T-helper 2 cell treated with Interferon-gamma antibody and Interleukin-4, amounts not matched to agents 5 μg/mL and 100 μg/mL, for 36 hours (primary cell): ENCODE data around the gene SLC51A.
"Not testable (repeated sequence)": the region's sequence is repeated elsewhere in the genome, so short reads cannot be mapped to it uniquely, and the experiment has no call there.

Source experiments
- DNase-seq: peaks from one replicate; pipeline ENCODE4 v3.0.0; 2021; ENCODE audit warnings: low spot score
- H3K27ac Mint-ChIP-seq: one replicate; pipeline ENCODE4 v1.8.0; 2021; ENCODE audit warnings: mild to moderate bottlenecking, mixed read lengths
- H3K27me3 Mint-ChIP-seq: one replicate; pipeline ENCODE4 v1.8.0; 2021; ENCODE audit warnings: low read depth, mixed read lengths
- H3K36me3 Mint-ChIP-seq: one replicate; pipeline ENCODE4 v1.8.0; 2021; ENCODE audit warnings: low read depth, mixed read lengths
- H3K4me1 Mint-ChIP-seq: one replicate; pipeline ENCODE4 v1.8.0; 2021; ENCODE audit warnings: low read depth, mixed read lengths
- H3K4me3 Mint-ChIP-seq: one replicate; pipeline ENCODE4 v1.8.0; 2022; ENCODE audit warnings: mild to moderate bottlenecking, moderate library complexity, mixed read lengths
- H3K9me3 Mint-ChIP-seq: one replicate; pipeline ENCODE4 v1.8.0; 2021; ENCODE audit warnings: mixed read lengths

Gene SLC51A

DNA sequence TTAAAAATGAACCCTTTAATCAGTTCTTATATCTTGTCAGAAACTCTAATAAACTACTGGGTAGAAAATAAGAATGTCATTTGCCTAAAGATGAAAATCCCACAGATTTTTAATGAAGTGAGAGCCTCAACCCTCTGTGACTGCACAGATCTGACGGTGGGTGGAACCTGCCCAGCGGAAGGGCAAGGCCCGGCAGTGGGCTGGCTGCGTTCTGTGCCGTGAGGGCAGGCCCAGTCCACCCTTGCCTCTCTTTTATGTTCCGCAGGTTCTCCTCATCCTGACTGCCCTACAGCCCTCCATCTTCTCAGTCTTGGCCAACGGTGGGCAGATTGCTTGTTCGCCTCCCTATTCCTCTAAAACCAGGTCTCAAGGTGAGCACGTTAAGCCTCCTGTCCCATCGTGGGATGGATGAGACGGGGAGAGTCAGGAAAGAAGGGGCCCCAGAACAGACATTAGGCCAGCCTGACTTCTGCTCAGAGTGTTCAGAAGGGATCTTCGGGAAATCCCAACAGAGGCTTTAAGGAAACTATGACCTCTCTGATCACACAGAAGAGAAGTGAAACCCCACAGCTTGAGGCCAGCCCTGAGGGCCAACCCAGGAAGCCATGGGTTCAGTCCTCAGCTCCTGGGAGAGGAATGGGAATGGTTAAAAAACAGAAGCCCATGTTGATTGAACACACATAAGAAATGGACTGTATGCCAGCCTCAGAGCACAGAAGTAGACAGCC lies 16.0 kb downstream of the SLC51A start:
- Mint-ChIP-seq H3K4me3 (no peak overlapping the region), H3K27ac (no peak overlapping the region), H3K9me3 (no peaks in the 10 kb centered on the region), H3K27me3 (no peaks in the 10 kb centered on the region), H3K36me3 (peaks cover 12% of the 10 kb centered on the region), H3K4me1 (peaks cover 2% of the 10 kb centered on the region)
- DNase-seq: no peak

DNA sequence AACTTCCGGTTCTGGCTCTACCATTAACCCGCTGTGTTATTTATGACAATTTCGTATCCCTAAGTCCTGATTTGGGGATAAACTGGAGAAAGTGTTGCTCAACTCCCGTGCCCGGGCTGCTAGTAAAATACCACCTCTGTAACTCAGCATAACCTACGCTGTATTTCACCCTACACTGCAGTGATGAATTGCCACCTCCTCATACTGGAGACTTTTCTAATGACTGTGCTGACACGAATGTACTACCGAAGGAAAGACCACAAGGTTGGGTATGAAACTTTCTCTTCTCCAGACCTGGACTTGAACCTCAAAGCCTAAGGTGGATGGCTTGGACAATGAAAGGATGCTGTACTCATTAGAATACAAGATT lies 16.5 kb downstream of the SLC51A start:
- DNase-seq: no peak
- Mint-ChIP-seq H3K27ac (no peak overlapping the region), H3K36me3 (peaks cover 14% of the 10 kb centered on the region), H3K4me1 (peaks cover 3% of the 10 kb centered on the region), H3K4me3 (no peak overlapping the region), H3K9me3 (no peaks in the 10 kb centered on the region), H3K27me3 (no peaks in the 10 kb centered on the region)

DNA sequence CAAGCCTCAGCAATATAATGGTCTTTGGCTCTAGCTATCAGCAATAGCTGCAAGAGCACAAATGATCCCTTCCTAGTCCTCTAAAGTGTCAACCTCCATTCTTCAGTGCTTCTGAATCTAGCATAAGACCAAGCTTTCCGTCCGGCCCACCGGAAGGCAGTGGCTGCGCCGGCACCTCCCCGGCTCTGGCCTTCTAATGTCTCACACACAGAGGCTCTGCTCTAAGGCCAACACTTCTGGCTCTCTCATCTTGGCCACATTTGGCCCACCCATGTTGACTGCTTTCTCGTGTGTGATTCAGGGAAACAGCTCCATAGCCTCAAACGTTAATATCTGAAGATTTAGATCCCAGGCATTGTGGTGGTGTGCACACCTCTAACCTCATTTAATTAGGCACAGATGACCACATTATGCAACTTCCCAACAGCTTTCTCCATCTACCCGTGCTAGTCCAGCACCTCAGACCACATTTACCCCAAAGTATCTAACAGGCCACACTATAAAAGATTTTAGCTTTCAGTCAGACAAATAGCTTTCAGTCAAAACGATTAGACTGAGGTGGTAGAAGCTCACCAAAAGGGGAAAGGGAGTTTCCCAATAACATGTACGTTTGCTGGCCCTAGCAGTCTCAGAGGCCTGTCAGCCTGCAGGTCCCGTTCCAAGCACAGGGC lies 19.3 kb downstream of the SLC51A start:
- Mint-ChIP-seq H3K4me3 (no peak overlapping the region), H3K27ac (no peak overlapping the region), H3K36me3 (peaks cover 32% of the 10 kb centered on the region), H3K4me1 (peaks cover 3% of the 10 kb centered on the region), H3K27me3 (no peaks in the 10 kb centered on the region), H3K9me3 (no peaks in the 10 kb centered on the region)
- DNase-seq: no peak

DNA sequence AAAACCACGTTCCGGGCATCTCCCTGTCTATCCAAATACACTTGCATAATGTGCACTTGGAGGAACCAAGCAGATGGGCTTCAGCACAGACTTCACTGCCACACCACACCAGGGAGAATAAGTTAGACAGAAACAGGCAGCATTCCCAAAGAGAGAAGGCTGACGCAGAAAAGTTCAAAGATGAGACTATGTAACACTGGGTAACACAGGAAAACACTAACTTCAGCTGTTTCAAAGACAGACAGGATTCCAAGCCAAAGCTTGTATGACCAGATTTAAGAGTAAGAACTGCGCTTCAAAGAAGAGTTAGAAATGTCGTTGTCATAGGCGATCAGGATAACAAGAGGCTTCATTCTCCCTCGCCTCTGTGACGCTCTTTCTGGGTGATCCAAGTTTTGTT lies 19.9 kb downstream of the SLC51A start:
- no peak for DNase-seq
- Mint-ChIP-seq H3K27me3 (no peaks in the 10 kb centered on the region), H3K4me1 (peaks cover 3% of the 10 kb centered on the region), H3K9me3 (no peaks in the 10 kb centered on the region), H3K4me3 (no peak overlapping the region), H3K36me3 (peaks cover 35% of the 10 kb centered on the region), H3K27ac (no peak overlapping the region)

DNA sequence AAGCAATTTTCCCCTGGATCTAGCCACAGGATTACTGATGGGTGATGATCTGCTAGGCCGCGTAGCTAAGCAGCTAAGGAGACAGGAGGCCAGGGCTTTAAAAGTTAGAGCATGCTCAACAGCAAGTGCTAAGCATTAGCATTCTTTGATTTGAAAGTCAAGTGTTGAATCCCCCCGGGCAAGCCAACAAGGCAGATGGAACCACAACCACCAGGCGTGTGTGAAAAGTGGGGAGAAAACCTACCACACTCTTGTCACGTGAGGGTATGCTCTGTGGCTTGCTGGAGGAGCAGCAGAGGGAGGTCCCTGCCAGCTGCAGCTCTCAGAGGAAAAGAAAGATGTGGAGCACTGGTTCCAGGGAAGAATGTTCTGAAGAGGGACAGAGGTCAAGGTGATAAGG lies 20.9 kb downstream of the SLC51A start:
- Mint-ChIP-seq H3K27me3 (no peaks in the 10 kb centered on the region), H3K9me3 (no peaks in the 10 kb centered on the region), H3K36me3 (peaks cover 45% of the 10 kb centered on the region), H3K4me1 (peaks cover 3% of the 10 kb centered on the region), H3K27ac (no peak overlapping the region), H3K4me3 (no peak overlapping the region)
- no peak for DNase-seq

GRCh38 chr3:196238612-196239560 lies 22.6 kb downstream of the SLC51A start:
- peaks cover 3% of the 10 kb centered on the region for H3K4me1 Mint-ChIP-seq
- DNase-seq: no peak

DNA sequence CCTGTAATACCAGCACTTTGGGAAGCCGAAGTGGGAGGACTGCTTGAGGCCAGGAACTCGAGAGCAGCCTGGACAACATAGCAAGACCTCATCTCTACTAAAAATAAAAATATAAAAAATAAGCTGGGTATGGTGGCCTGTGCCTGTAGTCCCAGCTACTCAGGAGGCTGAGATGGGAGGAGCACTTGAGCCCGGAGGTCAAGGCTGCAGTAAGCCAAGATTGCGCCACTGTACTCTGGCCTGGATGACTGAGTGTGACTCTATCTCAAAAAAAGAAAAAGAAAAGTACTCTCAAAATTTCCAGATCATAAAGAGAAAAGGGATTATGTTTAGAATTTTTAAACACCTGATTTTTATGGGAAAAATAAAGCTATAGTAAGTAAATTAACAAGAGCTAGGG lies 24.1 kb downstream of the SLC51A start:
- Mint-ChIP-seq H3K27me3 (no peaks in the 10 kb centered on the region), H3K4me1 (peaks cover 3% of the 10 kb centered on the region), H3K4me3 (no peak overlapping the region), H3K36me3 (peaks cover 51% of the 10 kb centered on the region), H3K9me3 (no peaks in the 10 kb centered on the region), H3K27ac (no peak overlapping the region)
- no peak for DNase-seq

More at GRCh38 chr3:196238612-196239560, 22.6 kb downstream of the SLC51A start:
- Mint-ChIP-seq H3K27me3 (no peaks in the 10 kb centered on the region), H3K9me3 (no peaks in the 10 kb centered on the region), H3K27ac (no peak overlapping the region), H3K36me3 (peaks cover 45% of the 10 kb centered on the region), H3K4me3 (no peak overlapping the region)

DNA sequence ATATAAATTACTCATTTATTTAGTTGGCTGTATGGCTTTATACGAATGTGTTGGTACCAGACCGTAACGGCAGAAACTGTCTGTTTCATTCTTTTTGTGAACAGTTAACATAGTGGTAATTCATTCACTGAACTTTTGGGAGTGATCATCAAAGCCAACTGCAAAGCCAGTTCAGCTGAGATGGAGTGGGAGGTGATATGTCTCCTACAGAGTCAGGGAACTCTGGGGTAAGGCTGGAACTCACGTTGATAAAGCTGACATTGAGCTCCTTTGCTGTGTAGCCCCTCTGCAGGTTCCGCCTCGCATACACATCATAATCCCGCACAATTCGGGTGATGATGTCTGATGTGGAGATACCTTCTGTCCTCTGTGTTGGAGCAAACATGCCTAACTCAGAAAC lies 25.4 kb downstream of the SLC51A start:
- Mint-ChIP-seq H3K27me3 (no peaks in the 10 kb centered on the region), H3K27ac (no peak overlapping the region), H3K4me1 (peaks cover 3% of the 10 kb centered on the region), H3K36me3 (peaks cover 57% of the 10 kb centered on the region), H3K4me3 (no peak overlapping the region), H3K9me3 (no peaks in the 10 kb centered on the region)
- no peak for DNase-seq

DNA sequence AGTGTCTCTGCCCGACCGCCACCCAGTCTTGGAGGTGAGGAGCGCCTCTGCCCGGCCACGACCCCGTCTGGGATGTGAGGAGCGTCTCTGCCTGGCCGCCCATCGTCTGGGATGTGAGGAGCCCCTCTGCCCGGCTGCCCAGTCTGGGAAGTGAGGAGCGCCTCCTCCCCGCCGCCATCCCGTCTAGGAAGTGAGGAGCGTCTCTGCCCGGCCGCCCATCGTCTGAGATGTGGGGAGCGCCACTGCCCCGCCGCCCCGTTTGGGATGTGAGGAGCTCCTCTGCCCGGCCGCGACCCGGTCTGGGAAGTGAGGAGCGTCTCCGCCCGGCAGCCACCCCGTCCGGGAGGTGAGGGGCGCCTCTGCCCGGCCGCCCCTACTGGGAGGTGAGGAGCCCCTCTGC lies 27.8 kb downstream of the SLC51A start:
- not testable (repeated sequence) for H3K4me3 Mint-ChIP-seq, H3K27ac Mint-ChIP-seq, H3K27me3 Mint-ChIP-seq, H3K4me1 Mint-ChIP-seq, H3K9me3 Mint-ChIP-seq, DNase-seq
- peaks cover 45% of the 10 kb centered on the region for H3K36me3 Mint-ChIP-seq

- Mint-ChIP-seq H3K4me1 (no peaks in the 10 kb centered on the region), H3K4me3 (no peak overlapping the region), H3K27ac (no peak overlapping the region), H3K27me3 (no peaks in the 10 kb centered on the region), H3K36me3 (peaks cover 43% of the 10 kb centered on the region), H3K9me3 (no peaks in the 10 kb centered on the region)
- no peak for DNase-seq
Observed at GRCh38 chr3:196246612-196247308, 30.4 kb downstream of the SLC51A start.

- no peak overlapping the region for H3K4me3 Mint-ChIP-seq
- H3K9me3 Mint-ChIP-seq: no peaks in the 10 kb centered on the region
- H3K4me1 Mint-ChIP-seq: peaks cover 5% of the 10 kb centered on the region
- DNase-seq: no peak
- no peak overlapping the region for H3K27ac Mint-ChIP-seq
- H3K36me3 Mint-ChIP-seq: peaks cover 35% of the 10 kb centered on the region
- no peaks in the 10 kb centered on the region for H3K27me3 Mint-ChIP-seq
Observed at GRCh38 chr3:196251918-196252317, 35.6 kb downstream of the SLC51A start.

GRCh38 chr3:196254376-196255283 lies 38.3 kb downstream of the SLC51A start:
- Mint-ChIP-seq H3K27ac (no peak overlapping the region), H3K27me3 (no peaks in the 10 kb centered on the region), H3K4me3 (no peak overlapping the region), H3K9me3 (no peaks in the 10 kb centered on the region), H3K4me1 (peaks cover 6% of the 10 kb centered on the region), H3K36me3 (peaks cover 33% of the 10 kb centered on the region)
- no peak for DNase-seq

DNA sequence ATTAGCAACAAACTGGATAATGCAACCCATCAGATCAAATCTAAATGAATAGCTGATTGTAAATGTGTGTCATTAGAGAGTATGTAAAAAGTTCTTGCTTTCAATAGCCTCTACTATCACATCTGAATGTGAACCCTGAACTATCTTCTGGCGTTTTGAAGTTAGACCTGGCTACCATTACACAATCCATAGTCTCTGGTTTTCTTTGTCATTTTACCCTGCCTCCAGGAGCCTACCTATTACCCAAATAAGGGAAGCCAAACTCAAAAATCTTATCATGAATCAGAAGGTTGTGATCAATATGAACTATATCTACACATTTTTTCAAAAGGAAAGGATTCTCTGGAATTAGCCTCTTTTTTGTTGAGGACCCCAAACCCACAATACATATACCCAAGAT lies 39.4 kb downstream of the SLC51A start:
- Mint-ChIP-seq H3K27me3 (no peaks in the 10 kb centered on the region), H3K4me3 (no peak overlapping the region), H3K4me1 (peaks cover 9% of the 10 kb centered on the region), H3K36me3 (peaks cover 33% of the 10 kb centered on the region), H3K9me3 (no peaks in the 10 kb centered on the region), H3K27ac (no peak overlapping the region)
- DNase-seq: no peak
